K562 (cell line): ENCODE results near the gene ZDHHC11B. TPM values are rescaled to one million over a fixed set of nuclear protein-coding genes. Genes with fewer than 3 reads are reported as not detected.

Experiments used
- GABPB2 ChIP-seq: fragments of 250-450 bp; sonication (Bioruptor Pico); conservative IDR thresholded peaks from 2 replicates; pipeline ENCODE4 v1.5.1; 2021; ENCODE audit warnings: mild to moderate bottlenecking
- GTF2E2 ChIP-seq: fragments of 200-800 bp; sonication (Bioruptor generic); IDR thresholded peaks from 2 replicates; pipeline ENCODE4 v1.6.1; 2016; ENCODE audit warnings: missing genetic modification characterization, missing compliant biosample characterization
- ILF3 ChIP-seq: fragments of 450-650 bp; IDR thresholded peaks from 2 replicates; pipeline ENCODE4 v1.6.1; 2018; ENCODE audit warnings: antibody characterized with exemption, mild to moderate bottlenecking, moderate library complexity, borderline replicate concordance
- MTA1 ChIP-seq: fragments of 450-650 bp; IDR thresholded peaks from 2 replicates; pipeline ENCODE4 v1.6.1; 2017; ENCODE audit warnings: borderline replicate concordance
- MTA2 ChIP-seq: fragments of 450-650 bp; IDR thresholded peaks from 2 replicates; pipeline ENCODE4 v1.6.1; 2016; ENCODE audit warnings: low read depth
- MXI1 ChIP-seq: IDR thresholded peaks from 2 replicates; pipeline ENCODE4 v1.6.1; 2011; ENCODE audit warnings: low read depth, mild to moderate bottlenecking, improper control_type of control experiment, low read length
- MYC ChIP-seq, 2 experiments: fragments of 250-450 bp in 1 of 2; sonication (Bioruptor Pico) in 1 of 2; IDR thresholded peaks; 2 replicates each; pipeline versions ENCODE4 v1.5.1 to v1.6.1; 2012 to 2021; ENCODE audit warnings: low read depth in 2 of 2, borderline replicate concordance in 1 of 2, improper control_type of control experiment in 1 of 2, low read length in 1 of 2, mild to moderate bottlenecking in 1 of 2, moderate library complexity in 1 of 2
- MYNN ChIP-seq, 2 experiments: sonication (generic); formaldehyde crosslinking in 1 of 2; IDR thresholded peaks; 2 replicates each; pipeline versions ENCODE4 v1.5.0 to v1.6.1; 2016 to 2020; ENCODE audit warnings: antibody characterized with exemption in 1 of 2, missing genetic modification reagents in 1 of 2
- SMARCE1 ChIP-seq: fragments of 450-650 bp; IDR thresholded peaks from 2 replicates; pipeline ENCODE4 v1.7.1; 2016; ENCODE audit warnings: mild to moderate bottlenecking
- TRIM25 ChIP-seq: fragments of 450-650 bp; IDR thresholded peaks from 2 replicates; pipeline ENCODE4 v1.7.0; 2016; ENCODE audit warnings: borderline replicate concordance
- VEZF1 ChIP-seq: fragments of 200-800 bp; sonication (Bioruptor generic); IDR thresholded peaks from 2 replicates; pipeline ENCODE4 v1.6.1; 2017; ENCODE audit warnings: missing genetic modification characterization, missing compliant biosample characterization
- ZBTB40 ChIP-seq, 2 experiments: fragments of 450-650 bp in 1 of 2; sonication (generic) in 1 of 2; formaldehyde crosslinking in 1 of 2; IDR thresholded peaks; 2 replicates each; pipeline versions ENCODE4 v1.7.1 to v1.9.0; 2016 to 2022; ENCODE audit warnings: inconsistent platforms in 1 of 2, mild to moderate bottlenecking in 1 of 2, missing genetic modification reagents in 1 of 2
- ZFX ChIP-seq: sonication (generic); formaldehyde crosslinking; IDR thresholded peaks from 2 replicates; pipeline ENCODE4 v1.8.0; 2022; ENCODE audit warnings: mild to moderate bottlenecking, missing genetic modification reagents, moderate library complexity
- ZSCAN29 ChIP-seq: fragments of 450-650 bp; IDR thresholded peaks from 2 replicates; pipeline ENCODE4 v1.6.1; 2017
- polyA plus RNA-seq, 8 experiments: library from polyadenylated mRNA; depleted of rRNA in 4 of 8; stranded (reverse) in 5 of 8; unstranded in 3 of 8; fragments of >200 nt; fragmentation: Nextera tagmentation in 2 of 8; fragmentation: Illumina TruSeq in 1 of 8; extraction: Ambion mirVana in 2 of 8; extraction: Trizol in 1 of 8; gene quantifications; 2 replicates each; pipeline versions ENCODE4 v1.2.1 to v1.2.3, GENCODE V29; 2011 to 2014; ENCODE audit warnings: inconsistent platforms in 1 of 8, missing spikeins in 1 of 8
- total RNA-seq, 7 experiments: library from RNA; depleted of rRNA in 6 of 7; stranded (reverse); fragments of >200 nt in 6 of 7; fragmentation: Illumina TruSeq in 2 of 7; extraction: Trizol in 2 of 7; gene quantifications; 2 replicates each; pipeline versions ENCODE4 v1.2.1 to v1.2.3, GENCODE V29; 2011 to 2021; ENCODE audit warnings: low replicate concordance in 1 of 7

Gene ZDHHC11B
- total and polyA plus RNA-seq, 9 of the 15 experiments (the other 6 are each of a cell fraction or from before 2014, with no cell fraction given): 0.03 to 0.23 (median 0.15) TPM; not detected in 3

GRCh38 chr5:671459-672328 lies 112.8 kb downstream of the ZDHHC11B start (continued):
- TF ChIP-seq ZBTB40 (IDR thresholded peaks at IDR 0.05): no peak
- TF ChIP-seq ZBTB40 (CRISPR knock-in tag; IDR thresholded peaks at IDR 0.05): no peak
- TF ChIP-seq TRIM25: no peak
- TF ChIP-seq MYNN (IDR thresholded peaks at IDR 0.05): 0 out of 2 replicates have a peak, but pooled peaks have one; percentile 55
- TF ChIP-seq MYNN (CRISPR knock-in tag; IDR thresholded peaks at IDR 0.05): no peak
- no peak for TF ChIP-seq VEZF1 (CRISPR knock-in tag)
- no peak for TF ChIP-seq ZSCAN29
- no peak for TF ChIP-seq MXI1
- TF ChIP-seq MTA1: no peak
- no peak for TF ChIP-seq ILF3
- no peak for TF ChIP-seq MYC (IDR thresholded peaks at IDR 0.05; ENCODE audit: low read depth, low read length)
- TF ChIP-seq MYC (CRISPR knock-in tag; IDR thresholded peaks at IDR 0.05; ENCODE audit: borderline replicate concordance, low read depth): no peak
- no peak for TF ChIP-seq MTA2
- TF ChIP-seq SMARCE1: no peak
- TF ChIP-seq GABPB2 (CRISPR knock-in tag): no peak
- TF ChIP-seq GTF2E2 (tag): no peak
- no peak for TF ChIP-seq ZFX (CRISPR knock-in tag)
